Skeletal muscle cell (primary cell): ENCODE data around the gene HSPB7.
"Not testable (repeated sequence)": the region's sequence is repeated elsewhere in the genome, so short reads cannot be mapped to it uniquely, and the experiment has no call there.

Experiments
- DNase-seq: peaks from one replicate; pipeline ENCODE4 v3.0.0-alpha.2; 2010; ENCODE audit warnings: low read depth
- H3K4me3 ChIP-seq: 2 replicates; pipeline ENCODE4 v1.5.1; 2011; ENCODE audit warnings: low read depth, mild to moderate bottlenecking, control low read depth, low read length, moderate library complexity

HSPB7 gene

DNA sequence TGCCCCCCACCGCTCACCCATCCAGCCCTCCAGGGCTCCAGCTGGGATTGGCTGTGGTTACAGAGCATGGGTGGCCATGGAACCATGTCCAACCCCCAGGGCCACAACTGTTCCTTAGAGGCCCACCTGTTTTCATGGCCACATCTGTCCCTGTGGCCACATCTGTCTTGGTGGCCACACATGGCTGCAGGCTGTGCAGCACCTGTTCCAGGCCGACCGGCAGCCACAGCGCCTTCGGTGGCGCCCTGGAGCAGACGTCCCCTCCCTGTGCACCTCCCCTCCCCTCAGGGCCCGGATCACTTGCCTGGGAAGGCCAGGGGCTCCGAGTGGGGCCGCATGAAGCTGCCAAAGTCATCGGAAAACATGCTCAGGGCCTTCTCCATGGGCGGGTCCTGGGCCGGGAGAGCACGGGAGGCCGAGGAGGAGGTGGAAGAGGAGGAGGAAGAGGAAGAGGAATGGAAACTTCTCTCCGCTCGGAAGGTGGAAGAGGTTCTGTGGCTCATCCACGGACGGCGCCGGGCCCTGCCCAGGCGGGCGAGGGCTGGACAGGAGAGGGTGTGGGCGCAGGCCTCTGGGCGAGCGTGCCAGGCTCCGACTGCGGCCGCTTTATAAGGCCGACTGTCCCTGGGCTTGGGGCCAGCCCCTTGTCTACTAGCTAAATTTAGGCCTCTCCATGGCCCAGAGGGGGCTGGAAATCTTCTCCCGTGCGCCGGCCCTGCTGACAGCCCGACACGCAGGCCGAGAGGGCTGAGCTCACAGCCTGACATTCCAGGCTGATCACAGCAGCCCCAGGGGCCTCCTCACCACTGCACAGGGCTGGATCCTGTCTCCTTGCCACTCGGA, at the start of gene HSPB7:
TSS of gene HSPB7 (minus strand) at position 583 of the 843 bp plus-strand sequence. CDS start at position 503, 80 bp downstream.
- H3K4me3 ChIP-seq: peak within 1 kb of the TSS; percentile 13
- peak; percentile 68 for DNase-seq

DNA sequence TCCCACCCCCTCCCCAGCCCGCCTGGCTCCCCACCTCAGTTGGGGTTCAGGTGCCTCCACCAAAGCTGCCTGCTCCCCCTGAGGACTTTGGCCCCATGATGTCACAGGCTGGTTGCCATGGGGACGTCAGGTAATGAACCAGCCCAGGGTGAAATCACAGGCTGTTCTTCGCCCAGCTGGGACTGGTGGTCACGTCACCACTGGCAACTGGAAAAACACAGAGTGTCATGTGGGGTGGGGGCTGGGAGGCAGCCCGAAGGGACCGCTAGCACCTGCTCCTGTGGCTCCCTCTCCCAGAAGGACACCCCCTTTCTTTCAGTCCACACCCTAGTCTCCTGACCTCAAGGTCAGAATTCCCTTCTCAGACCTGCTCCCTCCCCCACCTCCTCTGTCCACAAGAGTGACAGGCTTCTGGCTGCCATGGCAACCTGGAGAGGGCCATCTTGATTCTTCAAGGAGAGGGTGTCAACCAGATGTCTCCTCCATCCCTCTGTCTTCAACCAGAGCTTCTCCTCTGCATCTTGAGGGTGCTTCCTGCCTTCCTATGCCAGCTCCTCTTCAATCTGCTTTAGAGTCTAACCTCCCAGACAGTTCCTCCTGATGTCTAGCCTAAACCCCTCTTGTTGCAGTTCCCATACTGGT, 49.4 kb upstream of the HSPB7 start:
- no peak overlapping the region for H3K4me3 ChIP-seq
- DNase-seq: no peak

DNA sequence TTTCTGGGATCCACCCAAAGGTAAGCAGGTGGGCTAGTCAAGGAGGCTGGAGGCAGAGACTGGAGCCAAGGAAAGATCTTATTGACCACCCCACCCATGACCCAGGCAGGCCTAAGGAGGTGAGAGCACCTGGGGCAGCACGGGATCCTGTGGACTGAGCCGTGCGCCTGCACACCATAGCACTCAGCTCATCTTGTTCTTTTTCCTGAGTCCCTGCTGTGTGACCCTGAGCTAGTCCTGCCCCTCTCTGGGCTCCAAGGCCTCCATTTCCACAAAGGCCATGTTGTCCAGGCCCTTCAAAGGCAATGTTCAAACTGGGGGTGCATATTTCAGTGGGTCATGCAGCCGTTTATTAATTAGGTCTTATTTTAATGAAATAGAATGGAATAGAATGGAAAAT, 48.4 kb upstream of the HSPB7 start:
- DNase-seq: no peak
- H3K4me3 ChIP-seq: no peak overlapping the region

DNA sequence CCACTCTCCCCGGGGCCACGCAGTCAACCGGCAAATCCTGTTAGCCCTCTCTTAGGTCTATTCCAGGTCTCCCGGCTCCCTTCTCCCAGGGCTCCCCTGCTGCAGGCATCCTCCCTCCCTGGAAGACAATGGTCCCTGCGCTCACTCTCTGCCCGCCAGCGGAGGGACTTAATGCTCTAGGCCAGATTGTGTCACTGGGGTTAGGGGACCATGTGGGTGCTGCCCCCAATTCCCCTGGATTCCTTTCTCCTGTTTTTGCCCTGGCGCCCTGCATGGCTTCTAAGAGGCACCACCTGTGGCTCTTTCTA, 47.4 kb upstream of the HSPB7 start:
- no peak for DNase-seq
- H3K4me3 ChIP-seq: no peak overlapping the region

DNA sequence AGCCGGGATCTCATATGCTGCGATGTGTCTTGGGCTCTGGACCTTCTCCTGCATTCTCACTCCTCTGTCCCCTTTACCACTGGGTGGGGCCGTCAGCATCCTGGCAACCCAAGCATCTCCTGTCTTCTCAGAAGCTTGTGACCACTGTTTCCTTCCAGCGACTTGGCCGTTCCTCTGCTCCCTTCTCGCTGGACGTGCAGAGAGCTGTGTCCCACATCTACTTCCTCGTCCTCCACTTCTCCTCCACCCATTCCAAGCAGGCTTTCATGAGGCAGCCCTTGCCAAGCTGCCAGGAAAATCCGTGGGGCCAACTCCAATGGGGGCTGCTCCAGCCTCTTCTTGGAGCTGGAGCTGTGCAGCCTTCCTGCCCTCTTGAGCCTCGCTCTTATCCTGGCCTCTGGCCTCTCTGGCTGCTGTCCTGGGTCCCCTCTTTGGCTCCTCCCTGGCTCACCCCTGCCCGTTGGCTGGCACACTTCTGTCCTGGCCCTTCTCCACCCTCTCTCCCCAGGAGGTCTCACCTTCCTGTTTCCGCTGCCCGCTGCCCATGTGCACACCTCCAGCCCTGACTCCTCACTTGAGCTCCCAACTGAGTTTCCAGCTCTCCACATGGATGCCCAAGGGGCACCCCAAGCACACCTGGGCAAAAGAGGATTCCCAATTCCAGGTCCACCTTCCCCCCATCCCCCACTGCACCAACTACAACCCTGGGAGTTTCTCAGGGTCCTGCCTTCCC, 46.9 kb upstream of the HSPB7 start:
- H3K4me3 ChIP-seq: no peak overlapping the region
- DNase-seq: no peak

DNA sequence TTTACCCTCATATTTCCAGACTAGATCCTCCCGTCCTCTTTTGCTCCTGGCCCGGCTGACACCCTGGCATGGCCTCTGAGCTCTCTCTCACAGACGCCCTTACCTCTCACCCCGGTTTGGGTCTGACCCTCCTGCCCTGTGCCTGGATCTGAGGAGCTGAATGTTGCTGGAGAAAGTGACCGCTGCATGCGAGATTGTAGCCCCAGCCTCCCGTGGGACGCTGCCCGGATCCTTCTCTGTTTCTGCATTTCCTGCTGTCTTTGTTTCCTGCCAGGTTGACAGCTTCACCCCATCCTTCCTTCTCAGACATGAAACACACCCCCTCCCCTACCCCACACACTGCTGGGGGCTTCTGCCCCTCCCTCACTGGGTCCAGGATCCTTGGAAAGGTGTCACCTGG, 46.1 kb upstream of the HSPB7 start:
- no peak overlapping the region for H3K4me3 ChIP-seq
- no peak for DNase-seq

DNA sequence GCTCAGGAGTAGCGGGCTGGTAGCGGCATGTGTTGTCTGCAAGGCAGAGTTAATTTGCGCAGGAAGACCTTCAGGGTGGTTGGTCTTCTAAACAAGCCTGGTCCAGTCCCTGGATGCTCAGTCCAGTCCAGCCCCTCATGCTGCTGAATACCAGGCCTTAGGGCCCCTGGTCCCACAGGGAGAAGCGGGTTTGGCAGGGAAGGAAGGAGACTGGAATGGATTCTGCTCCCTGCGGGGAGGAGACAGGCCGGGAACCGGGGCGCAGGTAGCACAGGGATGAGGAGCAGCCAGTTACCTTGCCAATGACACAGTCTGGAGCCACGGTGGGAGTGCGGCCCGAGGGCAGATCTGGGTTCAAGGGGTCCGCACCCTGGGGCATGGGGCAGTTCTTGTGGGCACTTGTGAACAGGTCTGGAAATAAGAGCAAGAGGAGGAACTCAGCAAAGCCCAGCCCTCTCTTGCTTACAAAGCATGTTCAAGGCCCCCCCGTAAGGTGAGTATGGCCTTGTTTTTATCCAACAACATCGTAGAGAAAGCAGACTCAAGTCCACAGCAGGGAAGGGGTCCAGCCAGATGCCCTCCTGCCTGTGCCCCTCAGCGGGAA, 45.5 kb upstream of the HSPB7 start:
- DNase-seq: no peak
- H3K4me3 ChIP-seq: no peak overlapping the region

DNA sequence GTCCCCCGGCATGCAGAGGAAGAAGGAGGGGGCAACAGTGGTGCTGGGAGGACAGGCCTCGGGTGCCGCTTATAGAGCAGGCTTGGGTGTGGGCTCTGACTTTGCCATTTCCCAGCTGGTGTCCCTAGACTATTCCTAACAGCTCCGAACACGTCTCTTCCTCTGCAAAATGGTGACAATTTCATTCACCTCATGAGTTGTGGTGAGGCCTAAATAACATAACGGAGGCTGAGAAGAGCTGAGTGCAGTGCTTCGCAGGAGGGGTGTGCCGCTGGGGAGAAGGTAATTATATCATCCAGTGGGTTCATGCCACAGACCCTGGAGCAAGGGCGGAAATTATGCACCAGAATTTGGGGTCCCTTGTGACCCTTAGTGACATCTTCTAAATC, 44.8 kb upstream of the HSPB7 start:
- DNase-seq, H3K4me3 ChIP-seq: not testable (repeated sequence)

DNA sequence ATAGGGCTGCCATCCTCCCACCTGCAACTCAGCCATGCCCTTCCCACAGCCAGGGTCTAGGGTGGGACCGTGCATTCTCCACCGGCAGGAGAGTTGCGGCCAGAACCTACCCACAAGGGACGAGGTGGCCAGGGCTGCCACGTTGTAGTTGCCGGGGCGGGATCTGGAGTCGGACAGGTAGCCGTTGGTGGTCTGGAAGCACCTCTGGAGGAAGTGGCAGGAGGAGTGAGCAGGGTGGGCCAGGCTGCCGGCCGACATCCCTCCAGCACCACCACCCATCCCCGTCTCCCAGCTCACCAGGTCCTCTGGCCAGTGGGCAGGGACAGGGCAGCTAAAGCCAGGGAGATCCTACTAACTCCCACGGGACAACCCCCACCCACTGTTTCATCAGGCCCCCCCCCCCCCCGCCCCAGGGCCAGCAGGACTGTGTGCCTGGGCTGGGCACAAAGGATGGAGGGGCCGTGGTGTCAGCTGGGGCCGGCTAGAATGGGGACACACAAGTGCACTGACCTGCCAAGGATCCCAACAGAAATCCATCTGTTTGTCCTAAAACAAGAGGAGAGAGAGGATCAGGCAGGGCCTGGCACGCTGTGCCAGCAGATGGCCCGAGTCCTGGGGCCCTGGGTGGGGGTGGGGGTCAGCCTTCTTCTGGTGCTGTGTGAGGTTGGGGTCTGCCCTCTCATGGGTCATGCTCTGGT, 44.3 kb upstream of the HSPB7 start:
- not testable (repeated sequence) for H3K4me3 ChIP-seq, DNase-seq

DNA sequence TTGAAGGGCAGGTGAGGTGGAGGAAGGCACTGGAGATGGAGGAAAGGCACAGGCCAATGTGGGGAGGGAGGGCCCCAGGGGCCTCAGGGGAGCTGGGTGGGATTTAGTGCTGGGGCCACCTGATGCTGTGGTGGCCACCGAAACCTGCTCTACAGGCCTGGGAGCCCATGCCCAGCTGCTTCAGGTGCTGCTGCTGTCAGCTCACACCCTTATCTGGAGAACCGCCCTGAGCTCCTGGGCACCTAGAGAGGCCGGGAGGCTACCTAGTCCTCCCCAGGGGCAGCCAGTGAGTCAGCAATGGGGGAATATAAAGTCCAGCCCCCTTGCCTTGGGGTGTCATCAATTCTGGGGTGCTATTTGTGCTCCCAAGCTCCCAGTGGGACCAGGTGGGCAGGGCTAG, 43.4 kb upstream of the HSPB7 start:
- no peak for DNase-seq
- no peak overlapping the region for H3K4me3 ChIP-seq

DNA sequence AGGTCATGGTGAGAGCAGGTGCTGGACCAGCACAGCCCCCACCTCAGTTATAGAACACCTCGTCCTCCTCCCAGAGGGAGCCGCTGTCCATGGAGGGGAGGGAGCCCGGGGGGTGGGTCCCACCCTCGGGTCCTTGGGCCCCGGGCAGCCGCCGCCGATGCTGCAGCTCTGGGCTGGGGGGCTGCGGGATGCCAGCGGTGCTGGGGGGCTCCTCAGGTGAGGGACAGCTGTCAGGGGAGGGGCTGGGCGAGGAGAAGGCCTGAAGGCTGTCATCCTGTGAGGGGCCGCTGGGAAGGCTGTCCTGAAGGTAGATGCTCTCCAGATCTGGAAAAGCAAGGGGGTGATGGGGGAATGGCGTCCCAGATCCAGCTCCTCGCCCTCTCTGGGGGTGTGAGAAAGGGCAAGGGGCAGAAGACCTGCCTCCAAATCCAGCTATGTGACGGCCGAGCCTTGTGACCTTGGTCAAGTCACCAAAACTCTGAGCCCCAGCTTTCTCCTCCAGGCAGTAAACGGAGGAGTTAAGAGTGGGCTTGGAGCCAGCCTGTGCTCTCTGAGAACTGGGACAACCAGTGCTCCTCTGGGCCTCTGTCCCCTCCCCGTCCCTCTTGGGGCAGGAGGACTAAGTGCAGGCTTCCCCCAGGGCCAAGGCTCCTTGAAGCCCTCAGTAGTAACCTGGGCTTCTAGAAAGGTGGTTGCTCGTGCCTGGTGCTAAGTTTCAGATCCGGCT, 40.7 kb upstream of the HSPB7 start:
- not testable (repeated sequence) for H3K4me3 ChIP-seq

DNA sequence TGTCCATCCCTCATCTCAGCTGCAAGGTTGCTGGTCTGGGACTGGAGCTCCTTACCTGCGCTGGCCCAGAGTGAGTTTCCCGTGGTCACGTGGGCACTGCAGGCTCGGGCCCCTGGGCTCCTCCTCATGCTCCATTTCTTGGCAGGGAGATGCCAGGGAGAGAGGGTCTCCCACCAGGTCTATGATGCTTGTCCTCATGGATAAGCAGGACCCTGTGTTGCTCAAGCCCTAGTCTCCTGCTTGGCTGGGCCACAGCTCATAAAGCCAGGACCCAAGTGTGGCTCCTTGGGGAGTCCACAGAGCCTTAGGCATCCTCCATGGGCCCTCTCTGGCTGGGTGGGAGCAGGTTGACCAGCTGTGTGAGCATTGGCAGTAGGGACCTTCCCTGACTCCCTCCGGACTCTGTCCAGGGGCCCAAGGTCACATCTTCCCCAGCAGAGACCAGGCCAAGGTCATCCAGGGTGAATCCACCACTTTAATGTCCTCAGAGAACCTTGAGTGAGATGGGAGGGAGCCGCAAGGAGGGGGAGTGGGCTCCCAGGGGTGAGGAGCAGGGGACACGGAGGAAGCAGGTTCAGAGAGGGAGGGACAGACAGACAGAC, 39.6 kb upstream of the HSPB7 start:
- H3K4me3 ChIP-seq, DNase-seq: not testable (repeated sequence)

More for the DNA sequence above, 40.7 kb upstream of the HSPB7 start:
- DNase-seq: not testable (repeated sequence)

DNA sequence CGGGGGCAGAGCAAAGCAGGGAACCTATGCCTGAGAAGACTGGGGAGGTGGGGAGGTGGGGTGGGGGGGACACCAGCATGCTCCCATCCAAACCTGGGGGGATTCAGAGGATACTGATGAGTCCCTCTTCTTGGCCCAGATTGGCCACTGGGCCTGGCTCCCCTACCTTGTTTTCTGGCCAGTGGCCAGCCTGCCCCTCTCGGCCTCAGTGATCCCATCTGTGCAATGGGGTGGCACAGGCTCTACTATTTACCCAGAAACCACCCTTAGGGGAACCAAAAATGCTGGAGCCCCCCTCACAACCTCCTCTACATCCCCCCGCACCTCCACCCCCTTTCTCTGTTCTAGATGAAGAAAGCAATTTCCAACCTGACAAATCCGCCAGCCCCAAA, 38.7 kb upstream of the HSPB7 start:
- not testable (repeated sequence) for DNase-seq

DNA sequence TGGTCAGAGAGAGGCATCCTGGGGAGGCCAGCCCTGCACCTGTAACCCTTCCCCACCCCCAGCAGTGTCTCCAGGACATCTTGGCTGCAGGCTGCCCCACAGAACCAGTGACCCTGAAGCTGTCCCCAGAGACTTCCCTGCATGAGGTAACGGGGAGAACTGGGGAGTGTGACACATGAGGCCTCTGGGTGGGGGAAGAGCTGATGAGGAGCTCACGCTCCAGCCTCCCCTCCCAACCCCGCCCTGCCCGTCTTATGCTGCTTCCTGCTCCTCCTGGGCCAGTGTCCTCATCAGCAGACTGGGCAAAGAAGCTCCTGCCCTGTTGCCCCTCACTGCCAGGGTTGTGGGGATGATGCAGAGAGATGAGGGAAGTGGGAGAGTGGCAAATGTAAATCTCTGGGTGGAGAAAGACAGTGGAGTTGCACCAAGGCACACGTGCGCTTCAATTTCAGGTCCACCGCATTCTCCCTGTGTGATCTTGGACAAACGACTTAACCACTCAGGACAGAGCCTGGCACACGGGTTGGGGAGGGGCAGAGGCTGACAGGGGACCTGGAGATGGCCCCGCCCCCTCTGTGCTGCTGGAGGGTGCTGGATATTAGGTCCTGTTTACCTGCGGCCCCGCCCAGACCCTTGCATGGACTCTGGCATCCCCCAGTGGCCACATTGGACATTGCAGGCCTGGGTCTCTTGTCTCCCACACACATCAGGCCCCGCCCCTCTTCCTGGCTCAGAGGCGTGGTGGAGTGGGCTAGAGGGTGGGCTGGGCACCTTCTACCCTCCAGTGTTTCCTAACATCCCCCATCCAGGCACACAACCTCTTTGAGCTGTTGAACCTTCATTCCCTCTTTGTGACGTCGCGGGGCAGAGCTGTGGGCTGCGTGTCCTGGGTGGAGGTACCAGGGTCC, 38.0 kb upstream of the HSPB7 start:
- no peak for DNase-seq
- H3K4me3 ChIP-seq: no peak overlapping the region

More for the DNA sequence above, 38.7 kb upstream of the HSPB7 start:
- H3K4me3 ChIP-seq: not testable (repeated sequence)

DNA sequence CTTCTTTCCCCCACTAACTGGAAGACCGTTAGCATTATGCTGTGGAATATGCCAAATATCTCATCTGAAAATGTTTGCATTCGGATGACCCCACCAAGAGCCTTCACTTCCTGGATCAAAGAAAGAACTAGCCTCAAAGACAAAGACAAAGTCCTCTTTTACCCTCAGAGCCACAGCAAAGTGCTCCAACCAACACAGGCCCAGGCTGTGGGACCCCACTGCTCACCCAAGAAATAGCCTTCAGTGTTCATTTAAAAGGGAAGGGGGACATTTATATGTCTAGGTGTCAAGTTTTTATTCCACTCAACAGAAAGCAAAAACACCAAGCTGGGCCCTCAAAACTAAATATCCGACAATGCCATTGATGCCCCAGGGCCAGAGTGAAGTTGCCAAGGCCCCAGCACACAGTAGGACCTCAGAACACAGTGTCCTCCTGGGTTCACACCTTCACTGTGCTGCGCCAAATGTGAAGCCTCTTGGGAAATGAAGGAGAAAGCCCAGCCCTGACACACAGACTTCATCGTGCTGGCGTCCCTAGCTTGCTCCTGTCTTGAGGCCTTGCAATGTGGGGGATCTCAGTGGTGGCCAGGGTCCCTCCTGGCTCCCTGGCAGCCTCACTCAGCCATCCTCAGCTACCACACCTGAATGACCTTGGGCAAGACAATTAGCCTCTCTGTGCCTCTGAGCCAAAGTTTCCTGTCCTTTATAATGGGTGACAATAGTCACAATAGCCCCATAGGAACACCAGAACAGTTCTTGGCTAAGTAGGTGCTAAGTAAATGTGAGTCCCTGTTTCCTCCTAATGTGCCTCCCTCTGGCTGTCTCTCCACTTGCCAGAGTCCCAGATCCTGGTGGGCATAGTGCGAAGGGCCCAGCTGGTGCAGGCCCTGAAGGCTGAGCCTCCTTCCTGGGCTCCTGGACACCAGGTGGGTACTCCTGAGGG, 37.0 kb upstream of the HSPB7 start:
- H3K4me3 ChIP-seq: no peak overlapping the region
- no peak for DNase-seq

DNA sequence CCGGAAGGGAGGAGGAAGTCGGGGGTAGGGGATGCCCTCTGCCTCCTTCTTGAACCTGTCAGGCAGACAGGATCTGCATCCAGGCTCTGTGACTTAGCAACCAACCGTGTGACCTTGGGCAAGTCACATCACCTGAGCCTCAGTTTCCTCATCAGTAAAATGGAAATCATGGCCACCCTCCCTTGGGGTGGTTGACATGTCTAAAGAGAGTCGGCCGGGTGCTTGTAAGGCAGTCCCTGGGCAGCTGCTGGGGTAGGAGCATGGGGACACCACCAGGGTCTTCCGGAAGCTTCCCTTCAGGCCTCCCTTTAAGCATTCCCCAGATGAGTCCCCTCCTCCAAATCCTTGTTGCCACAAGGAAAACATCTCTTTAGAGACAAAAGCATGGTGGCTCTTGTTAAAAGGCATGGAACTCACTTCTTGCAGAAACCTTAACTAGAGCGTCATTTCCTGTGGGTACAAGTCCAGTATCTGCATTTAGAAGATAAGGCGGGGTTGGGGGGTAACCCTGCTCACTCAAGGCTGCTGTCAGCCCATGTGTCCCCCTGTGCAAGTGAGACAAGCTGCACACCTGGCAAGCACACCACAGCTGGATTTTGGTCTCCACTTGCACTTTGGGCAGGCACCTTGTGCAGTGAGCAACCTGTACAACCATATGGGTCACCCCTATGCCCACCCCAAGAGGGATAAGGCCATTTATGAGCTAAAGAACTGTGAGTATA, 36.1 kb upstream of the HSPB7 start:
- no peak overlapping the region for H3K4me3 ChIP-seq
- no peak for DNase-seq
